HEK293 (cell line): Measurements from ENCODE around the gene RNF187.
A peak's percentile ranks its signal among the peaks of the same experiment; 100 is the strongest.

Experiments used
- CTCF ChIA-PET: fragments of 350-600 bp; formaldehyde crosslinking; extraction: SDS; loops from one replicate; lab custom pipeline; 2021; ENCODE audit warnings: antibody characterized with exemption; lab: Yijun Ruan, JAX
- POLR2A ChIA-PET: fragments of 300-600 bp; formaldehyde crosslinking; extraction: SDS; loops from one replicate; lab custom pipeline; 2020; ENCODE audit warnings: antibody characterized with exemption, inconsistent platforms; lab: Yijun Ruan, JAX
- H3K27ac ChIP-seq: fragments of 200-500 bp; sonication (Bioruptor generic); 2 replicates; pipeline ENCODE4 v1.5.1; 2014; ENCODE audit warnings: low read depth, low read length, control low read depth, inconsistent platforms; ENCODE audit errors: extremely low read depth
- H3K36me3 ChIP-seq, 2 experiments: fragments of 200-500 bp in 1 of 2; sonication (Bioruptor generic) in 1 of 2; 1 replicate in 1 of 2; 2 replicates in 1 of 2; pipeline ENCODE4 v1.5.1; 2014 to 2017; ENCODE audit warnings: inconsistent platforms in 2 of 2, low read length in 2 of 2; ENCODE audit not compliant: control insufficient read depth in 2 of 2, insufficient read depth in 1 of 2
- H3K4me1 ChIP-seq: fragments of 200-500 bp; sonication (Bioruptor generic); 2 replicates; pipeline ENCODE4 v1.5.1; 2014; ENCODE audit warnings: mild to moderate bottlenecking, low read length, inconsistent platforms; ENCODE audit not compliant: control insufficient read depth, insufficient read depth
- H3K4me3 ChIP-seq: 2 replicates; pipeline ENCODE4 v1.5.1; 2011; ENCODE audit warnings: low read depth, mild to moderate bottlenecking, control low read depth, low read length, moderate library complexity
- H3K9me3 ChIP-seq: fragments of 200-500 bp; sonication (Bioruptor generic); 2 replicates; pipeline ENCODE4 v1.5.1; 2014; ENCODE audit warnings: low read depth, low read length, inconsistent platforms; ENCODE audit not compliant: control insufficient read depth, insufficient read depth
- FEZF1 ChIP-seq: fragments of 450-650 bp; formaldehyde crosslinking; IDR thresholded peaks from 2 replicates; pipeline ENCODE4 v1.5.1; 2016; ENCODE audit warnings: missing biosample characterization, missing genetic modification characterization
- KLF1 ChIP-seq: fragments of 450-650 bp; formaldehyde crosslinking; IDR thresholded peaks from 2 replicates; pipeline ENCODE4 v1.5.1; 2016; ENCODE audit warnings: missing biosample characterization, missing genetic modification characterization
- RBAK ChIP-seq: fragments of 450-650 bp; formaldehyde crosslinking; IDR thresholded peaks from 2 replicates; pipeline ENCODE4 v1.5.1; 2016; ENCODE audit warnings: missing biosample characterization, missing genetic modification characterization
- SCRT2 ChIP-seq: fragments of 450-650 bp; formaldehyde crosslinking; IDR thresholded peaks from 2 replicates; pipeline ENCODE4 v1.5.1; 2016; ENCODE audit warnings: missing biosample characterization, missing genetic modification characterization
- SP7 ChIP-seq: fragments of 450-650 bp; formaldehyde crosslinking; IDR thresholded peaks from 2 replicates; pipeline ENCODE4 v1.5.1; 2016; ENCODE audit warnings: missing biosample characterization, missing genetic modification characterization
- ZBTB1 ChIP-seq: fragments of 450-650 bp; formaldehyde crosslinking; IDR thresholded peaks from 2 replicates; pipeline ENCODE4 v1.5.1; 2016; ENCODE audit warnings: missing biosample characterization, missing genetic modification characterization
- ZBTB21 ChIP-seq: fragments of 450-650 bp; formaldehyde crosslinking; IDR thresholded peaks from 2 replicates; pipeline ENCODE4 v1.5.1; 2017; ENCODE audit warnings: missing biosample characterization, missing genetic modification characterization
- ZBTB7A ChIP-seq: fragments of 450-650 bp; formaldehyde crosslinking; IDR thresholded peaks from 2 replicates; pipeline ENCODE4 v1.5.1; 2016; ENCODE audit warnings: low read depth, missing biosample characterization, missing genetic modification characterization
- ZBTB8A ChIP-seq: fragments of 450-650 bp; formaldehyde crosslinking; IDR thresholded peaks from 2 replicates; pipeline ENCODE4 v1.5.1; 2016; ENCODE audit warnings: missing biosample characterization, missing genetic modification characterization
- ZNF16 ChIP-seq: fragments of 450-650 bp; formaldehyde crosslinking; IDR thresholded peaks from 2 replicates; pipeline ENCODE4 v1.5.1; 2016; ENCODE audit warnings: low read depth, missing biosample characterization, missing genetic modification characterization
- ZNF174 ChIP-seq: fragments of 450-650 bp; formaldehyde crosslinking; IDR thresholded peaks from 2 replicates; pipeline ENCODE4 v1.5.0; 2017; ENCODE audit warnings: missing biosample characterization, mild to moderate bottlenecking, missing genetic modification characterization
- ZNF335 ChIP-seq: fragments of 450-650 bp; formaldehyde crosslinking; conservative IDR thresholded peaks from 2 replicates; pipeline ENCODE4 v1.5.1; 2016; ENCODE audit warnings: missing biosample characterization, missing genetic modification characterization
- ZNF555 ChIP-seq: fragments of 450-650 bp; formaldehyde crosslinking; conservative IDR thresholded peaks from 2 replicates; pipeline ENCODE4 v1.5.1; 2017; ENCODE audit warnings: missing biosample characterization, mild to moderate bottlenecking, missing genetic modification characterization, inconsistent platforms
- ZNF621 ChIP-seq: fragments of 450-650 bp; formaldehyde crosslinking; IDR thresholded peaks from 2 replicates; pipeline ENCODE4 v1.5.1; 2017; ENCODE audit warnings: missing biosample characterization, missing genetic modification characterization
- ZNF76 ChIP-seq: fragments of 450-650 bp; formaldehyde crosslinking; IDR thresholded peaks from 2 replicates; pipeline ENCODE4; 2016; ENCODE audit warnings: low read depth, missing biosample characterization, missing genetic modification characterization, borderline replicate concordance
- ZNF768 ChIP-seq: fragments of 450-650 bp; formaldehyde crosslinking; IDR thresholded peaks from 2 replicates; pipeline ENCODE4 v1.5.1; 2018; ENCODE audit warnings: missing biosample characterization, mild to moderate bottlenecking, missing genetic modification characterization
- ZNF776 ChIP-seq: fragments of 450-650 bp; formaldehyde crosslinking; IDR thresholded peaks from 2 replicates; pipeline ENCODE4 v1.5.0; 2017; ENCODE audit warnings: missing biosample characterization, missing genetic modification characterization, borderline replicate concordance
- ZXDB ChIP-seq: fragments of 450-650 bp; formaldehyde crosslinking; IDR thresholded peaks from 2 replicates; pipeline ENCODE4 v1.5.1; 2016; ENCODE audit warnings: missing biosample characterization, missing genetic modification characterization
- TF ChIP-seq, protein P1 (sequence below): fragments of 450-650 bp; formaldehyde crosslinking; IDR thresholded peaks from 2 replicates; pipeline ENCODE4 v1.5.1; 2016; ENCODE audit warnings: missing biosample characterization, missing genetic modification characterization
- TF ChIP-seq, protein P2 (sequence below): fragments of 450-650 bp; formaldehyde crosslinking; IDR thresholded peaks from 2 replicates; pipeline ENCODE4 v1.5.1; 2016; ENCODE audit warnings: missing biosample characterization, missing genetic modification characterization
- TF ChIP-seq, protein P3 (sequence below): fragments of 450-650 bp; formaldehyde crosslinking; IDR thresholded peaks from 2 replicates; pipeline ENCODE4 v1.5.1; 2016; ENCODE audit warnings: missing biosample characterization, missing genetic modification characterization
- TF ChIP-seq, protein P4 (sequence below): fragments of 450-650 bp; formaldehyde crosslinking; IDR thresholded peaks from 2 replicates; pipeline ENCODE4 v1.5.1; 2016; ENCODE audit warnings: missing biosample characterization, missing genetic modification characterization
- TF ChIP-seq, protein P5 (sequence below): fragments of 450-650 bp; formaldehyde crosslinking; IDR thresholded peaks from 2 replicates; pipeline ENCODE4 v1.5.1; 2016; ENCODE audit warnings: missing biosample characterization, missing genetic modification characterization
- TF ChIP-seq, protein P6 (sequence below): fragments of 450-650 bp; formaldehyde crosslinking; IDR thresholded peaks from 2 replicates; pipeline ENCODE4 v1.5.1; 2016; ENCODE audit warnings: missing biosample characterization, missing genetic modification characterization

Gene RNF187

DNA sequence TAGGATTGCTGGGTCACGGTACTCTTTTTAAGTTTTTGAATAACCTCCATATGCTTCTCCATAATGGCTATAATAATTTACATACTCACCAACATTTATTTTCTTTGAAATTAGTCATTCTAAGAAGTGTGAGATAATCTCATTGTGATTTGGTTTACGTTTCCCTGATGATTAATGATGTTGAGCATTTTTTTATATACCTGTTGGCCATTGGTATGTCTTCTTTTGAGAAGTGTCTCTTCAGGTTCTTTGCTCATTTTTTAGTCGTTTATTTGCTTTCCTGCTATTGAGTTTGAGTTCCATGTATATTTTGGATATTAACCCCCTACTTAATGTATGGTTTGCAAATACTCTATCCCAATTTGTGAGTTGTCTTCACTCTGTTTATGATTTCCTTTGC, 9.3 kb downstream of the RNF187 start:
- H3K4me3 ChIP-seq, result no peak overlapping the region
- no peak for TF ChIP-seq ZNF776 (tag by site-specific recombination)
- TF ChIP-seq ZBTB1 (tag by site-specific recombination), result no peak
- TF ChIP-seq ZBTB7A, result no peak
- TF ChIP-seq KLF1 (tag by site-specific recombination), result no peak
- TF ChIP-seq ZXDB (tag by site-specific recombination), result no peak
- no peak for TF ChIP-seq ZNF621
- TF ChIP-seq SCRT2 (tag by site-specific recombination), result peak; percentile 70
- peak; percentile 50 for TF ChIP-seq FEZF1 (tag by site-specific recombination)
- no peak for TF ChIP-seq ZBTB8A (tag by site-specific recombination)
- TF ChIP-seq, protein P1, sequence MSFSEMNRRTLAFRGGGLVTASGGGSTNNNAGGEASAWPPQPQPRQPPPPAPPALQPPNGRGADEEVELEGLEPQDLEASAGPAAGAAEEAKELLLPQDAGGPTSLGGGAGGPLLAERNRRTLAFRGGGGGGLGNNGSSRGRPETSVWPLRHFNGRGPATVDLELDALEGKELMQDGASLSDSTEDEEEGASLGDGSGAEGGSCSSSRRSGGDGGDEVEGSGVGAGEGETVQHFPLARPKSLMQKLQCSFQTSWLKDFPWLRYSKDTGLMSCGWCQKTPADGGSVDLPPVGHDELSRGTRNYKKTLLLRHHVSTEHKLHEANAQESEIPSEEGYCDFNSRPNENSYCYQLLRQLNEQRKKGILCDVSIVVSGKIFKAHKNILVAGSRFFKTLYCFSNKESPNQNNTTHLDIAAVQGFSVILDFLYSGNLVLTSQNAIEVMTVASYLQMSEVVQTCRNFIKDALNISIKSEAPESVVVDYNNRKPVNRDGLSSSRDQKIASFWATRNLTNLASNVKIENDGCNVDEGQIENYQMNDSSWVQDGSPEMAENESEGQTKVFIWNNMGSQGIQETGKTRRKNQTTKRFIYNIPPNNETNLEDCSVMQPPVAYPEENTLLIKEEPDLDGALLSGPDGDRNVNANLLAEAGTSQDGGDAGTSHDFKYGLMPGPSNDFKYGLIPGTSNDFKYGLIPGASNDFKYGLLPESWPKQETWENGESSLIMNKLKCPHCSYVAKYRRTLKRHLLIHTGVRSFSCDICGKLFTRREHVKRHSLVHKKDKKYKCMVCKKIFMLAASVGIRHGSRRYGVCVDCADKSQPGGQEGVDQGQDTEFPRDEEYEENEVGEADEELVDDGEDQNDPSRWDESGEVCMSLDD (tag by site-specific recombination), result no peak
- no peak for TF ChIP-seq ZNF16 (tag by site-specific recombination)
- TF ChIP-seq, all 188 proteins: peak for 2
- POLR2A ChIA-PET, result no interaction called here
- CTCF ChIA-PET, result interaction anchor here (1.5 kb wide), 1 partner anchor 19 kb away, joined by 4 read pairs; no protein-coding TSS in a partner anchor
- peaks cover 25 to 53% of the 10 kb centered on the region in 2 experiments for H3K36me3 ChIP-seq
- H3K9me3 ChIP-seq, result no peaks in the 10 kb centered on the region
- no peak overlapping the region for H3K27ac ChIP-seq
- H3K4me1 ChIP-seq, result no peaks in the 10 kb centered on the region

DNA sequence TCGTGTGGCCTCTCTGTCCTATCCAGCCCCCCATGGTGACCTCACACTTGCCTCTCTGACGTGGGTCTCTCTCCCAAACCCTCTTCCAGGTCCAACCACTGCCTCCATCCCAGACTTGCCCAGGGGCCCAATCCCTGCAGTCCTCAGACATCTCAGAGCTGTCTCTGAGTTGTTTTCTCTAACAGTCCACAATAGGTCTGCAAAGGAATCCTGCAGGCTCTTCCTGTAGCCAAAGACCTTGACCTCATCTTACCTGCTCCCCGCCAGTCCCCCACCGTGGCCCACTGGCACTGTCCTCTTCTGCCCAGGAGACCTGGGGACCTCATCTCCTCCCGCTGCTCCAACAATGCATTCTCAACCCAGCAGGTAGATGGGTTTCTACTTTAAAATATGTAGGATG, 10.0 kb downstream of the RNF187 start:
- no peaks in the 10 kb centered on the region for H3K9me3 ChIP-seq
- H3K27ac ChIP-seq, result no peak overlapping the region
- POLR2A ChIA-PET, result no interaction called here
- peaks cover 20 to 46% of the 10 kb centered on the region in 2 experiments for H3K36me3 ChIP-seq
- H3K4me3 ChIP-seq, result no peak overlapping the region
- H3K4me1 ChIP-seq, result no peaks in the 10 kb centered on the region
- CTCF ChIA-PET, result interaction anchor here (0.9 to 1.5 kb wide), 2 partner anchors 8 to 18 kb away, joined by 3 to 4 read pairs; no protein-coding TSS in a partner anchor
- TF ChIP-seq, protein P2, sequence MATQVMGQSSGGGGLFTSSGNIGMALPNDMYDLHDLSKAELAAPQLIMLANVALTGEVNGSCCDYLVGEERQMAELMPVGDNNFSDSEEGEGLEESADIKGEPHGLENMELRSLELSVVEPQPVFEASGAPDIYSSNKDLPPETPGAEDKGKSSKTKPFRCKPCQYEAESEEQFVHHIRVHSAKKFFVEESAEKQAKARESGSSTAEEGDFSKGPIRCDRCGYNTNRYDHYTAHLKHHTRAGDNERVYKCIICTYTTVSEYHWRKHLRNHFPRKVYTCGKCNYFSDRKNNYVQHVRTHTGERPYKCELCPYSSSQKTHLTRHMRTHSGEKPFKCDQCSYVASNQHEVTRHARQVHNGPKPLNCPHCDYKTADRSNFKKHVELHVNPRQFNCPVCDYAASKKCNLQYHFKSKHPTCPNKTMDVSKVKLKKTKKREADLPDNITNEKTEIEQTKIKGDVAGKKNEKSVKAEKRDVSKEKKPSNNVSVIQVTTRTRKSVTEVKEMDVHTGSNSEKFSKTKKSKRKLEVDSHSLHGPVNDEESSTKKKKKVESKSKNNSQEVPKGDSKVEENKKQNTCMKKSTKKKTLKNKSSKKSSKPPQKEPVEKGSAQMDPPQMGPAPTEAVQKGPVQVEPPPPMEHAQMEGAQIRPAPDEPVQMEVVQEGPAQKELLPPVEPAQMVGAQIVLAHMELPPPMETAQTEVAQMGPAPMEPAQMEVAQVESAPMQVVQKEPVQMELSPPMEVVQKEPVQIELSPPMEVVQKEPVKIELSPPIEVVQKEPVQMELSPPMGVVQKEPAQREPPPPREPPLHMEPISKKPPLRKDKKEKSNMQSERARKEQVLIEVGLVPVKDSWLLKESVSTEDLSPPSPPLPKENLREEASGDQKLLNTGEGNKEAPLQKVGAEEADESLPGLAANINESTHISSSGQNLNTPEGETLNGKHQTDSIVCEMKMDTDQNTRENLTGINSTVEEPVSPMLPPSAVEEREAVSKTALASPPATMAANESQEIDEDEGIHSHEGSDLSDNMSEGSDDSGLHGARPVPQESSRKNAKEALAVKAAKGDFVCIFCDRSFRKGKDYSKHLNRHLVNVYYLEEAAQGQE (tag by site-specific recombination), result no peak
- TF ChIP-seq ZNF174 (tag by site-specific recombination) (no peak), ZNF768 (tag by site-specific recombination) (no peak), SP7 (tag by site-specific recombination) (no peak), ZXDB (tag by site-specific recombination) (no peak), ZNF555 (tag by site-specific recombination) (no peak), ZNF76 (tag by site-specific recombination) (no peak), RBAK (tag by site-specific recombination) (no peak), ZNF335 (tag by site-specific recombination) (no peak), ZBTB21 (no peak)
- TF ChIP-seq, protein P3, sequence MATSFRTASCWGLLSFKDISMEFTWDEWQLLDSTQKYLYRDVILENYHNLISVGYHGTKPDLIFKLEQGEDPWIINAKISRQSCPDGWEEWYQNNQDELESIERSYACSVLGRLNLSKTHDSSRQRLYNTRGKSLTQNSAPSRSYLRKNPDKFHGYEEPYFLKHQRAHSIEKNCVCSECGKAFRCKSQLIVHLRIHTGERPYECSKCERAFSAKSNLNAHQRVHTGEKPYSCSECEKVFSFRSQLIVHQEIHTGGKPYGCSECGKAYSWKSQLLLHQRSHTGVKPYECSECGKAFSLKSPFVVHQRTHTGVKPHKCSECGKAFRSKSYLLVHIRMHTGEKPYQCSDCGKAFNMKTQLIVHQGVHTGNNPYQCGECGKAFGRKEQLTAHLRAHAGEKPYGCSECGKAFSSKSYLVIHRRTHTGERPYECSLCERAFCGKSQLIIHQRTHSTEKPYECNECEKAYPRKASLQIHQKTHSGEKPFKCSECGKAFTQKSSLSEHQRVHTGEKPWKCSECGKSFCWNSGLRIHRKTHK, result no peak
- TF ChIP-seq, protein P4, sequence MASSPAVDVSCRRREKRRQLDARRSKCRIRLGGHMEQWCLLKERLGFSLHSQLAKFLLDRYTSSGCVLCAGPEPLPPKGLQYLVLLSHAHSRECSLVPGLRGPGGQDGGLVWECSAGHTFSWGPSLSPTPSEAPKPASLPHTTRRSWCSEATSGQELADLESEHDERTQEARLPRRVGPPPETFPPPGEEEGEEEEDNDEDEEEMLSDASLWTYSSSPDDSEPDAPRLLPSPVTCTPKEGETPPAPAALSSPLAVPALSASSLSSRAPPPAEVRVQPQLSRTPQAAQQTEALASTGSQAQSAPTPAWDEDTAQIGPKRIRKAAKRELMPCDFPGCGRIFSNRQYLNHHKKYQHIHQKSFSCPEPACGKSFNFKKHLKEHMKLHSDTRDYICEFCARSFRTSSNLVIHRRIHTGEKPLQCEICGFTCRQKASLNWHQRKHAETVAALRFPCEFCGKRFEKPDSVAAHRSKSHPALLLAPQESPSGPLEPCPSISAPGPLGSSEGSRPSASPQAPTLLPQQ (tag by site-specific recombination), result no peak
- TF ChIP-seq, protein P5, sequence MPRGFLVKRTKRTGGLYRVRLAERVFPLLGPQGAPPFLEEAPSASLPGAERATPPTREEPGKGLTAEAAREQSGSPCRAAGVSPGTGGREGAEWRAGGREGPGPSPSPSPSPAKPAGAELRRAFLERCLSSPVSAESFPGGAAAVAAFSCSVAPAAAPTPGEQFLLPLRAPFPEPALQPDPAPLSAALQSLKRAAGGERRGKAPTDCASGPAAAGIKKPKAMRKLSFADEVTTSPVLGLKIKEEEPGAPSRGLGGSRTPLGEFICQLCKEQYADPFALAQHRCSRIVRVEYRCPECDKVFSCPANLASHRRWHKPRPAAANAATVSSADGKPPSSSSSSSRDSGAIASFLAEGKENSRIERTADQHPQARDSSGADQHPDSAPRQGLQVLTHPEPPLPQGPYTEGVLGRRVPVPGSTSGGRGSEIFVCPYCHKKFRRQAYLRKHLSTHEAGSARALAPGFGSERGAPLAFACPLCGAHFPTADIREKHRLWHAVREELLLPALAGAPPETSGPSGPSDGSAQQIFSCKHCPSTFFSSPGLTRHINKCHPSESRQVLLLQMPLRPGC (tag by site-specific recombination), result no peak
- TF ChIP-seq, protein P6, sequence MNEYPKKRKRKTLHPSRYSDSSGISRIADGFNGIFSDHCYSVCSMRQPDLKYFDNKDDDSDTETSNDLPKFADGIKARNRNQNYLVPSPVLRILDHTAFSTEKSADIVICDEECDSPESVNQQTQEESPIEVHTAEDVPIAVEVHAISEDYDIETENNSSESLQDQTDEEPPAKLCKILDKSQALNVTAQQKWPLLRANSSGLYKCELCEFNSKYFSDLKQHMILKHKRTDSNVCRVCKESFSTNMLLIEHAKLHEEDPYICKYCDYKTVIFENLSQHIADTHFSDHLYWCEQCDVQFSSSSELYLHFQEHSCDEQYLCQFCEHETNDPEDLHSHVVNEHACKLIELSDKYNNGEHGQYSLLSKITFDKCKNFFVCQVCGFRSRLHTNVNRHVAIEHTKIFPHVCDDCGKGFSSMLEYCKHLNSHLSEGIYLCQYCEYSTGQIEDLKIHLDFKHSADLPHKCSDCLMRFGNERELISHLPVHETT (tag by site-specific recombination), result no peak
